GM12878 (cell line): ENCODE results near the gene PBRM1. TPM values are rescaled to one million over a fixed set of nuclear protein-coding genes. Genes with fewer than 3 reads are reported as not detected.

Source experiments
- ATAC-seq: fragments of 200-7000 bp; cut with Tn5 transposase; 3 replicates; pipeline ENCODE4 v1.9.1; 2020; ENCODE audit warnings: mild to moderate bottlenecking, moderate library complexity
- BruUV-seq: library from RNA; stranded (reverse); fragments of 400-500 nt; replicated peaks from 2 replicates; lab custom pipeline; 2021; lab: Mats Ljungman, UMichigan
- CTCF ChIA-PET: fragments of 300-600 bp; sonication (Branson Sonifier 250); formaldehyde crosslinking; extraction: SDS; loops from one replicate; lab custom pipeline; 2021; ENCODE audit warnings: inconsistent platforms; lab: Yijun Ruan, JAX
- POLR2A ChIA-PET: fragments of 350-600 bp; formaldehyde crosslinking; extraction: SDS; loops from one replicate; lab custom pipeline; 2021; ENCODE audit warnings: inconsistent platforms; lab: Charles Lee
- RAD21 ChIA-PET: fragments of 300-600 bp; sonication (Branson Sonifier 250); formaldehyde crosslinking; loops from one replicate; lab custom pipeline; 2023; ENCODE audit warnings: antibody characterized with exemption; ENCODE audit not compliant: unreplicated experiment; lab: Charles Lee
- SMC1A ChIA-PET: fragments of 300-600 bp; sonication (Branson Sonifier 250); formaldehyde crosslinking; loops from one replicate; lab custom pipeline; 2023; ENCODE audit not compliant: unreplicated experiment, uncharacterized antibody; lab: Charles Lee
- DNase-seq: peaks from one replicate; pipeline ENCODE4 v3.0.0-alpha.2; 2011; ENCODE audit warnings: low read depth, low spot score
- FAIRE-seq: peaks from 3 replicates; lab custom pipeline; 2011; peaks lifted over from hg19 to GRCh38; lab: Jason Lieb, UNC
- H2AFZ ChIP-seq: 2 replicates; pipeline ENCODE4 v1.6.0; 2011; ENCODE audit warnings: low read depth, low read length, control low read depth; ENCODE audit not compliant: control insufficient read depth
- H3K27ac ChIP-seq: 2 replicates; pipeline ENCODE4 v1.5.1; 2011; ENCODE audit warnings: control low read depth; ENCODE audit not compliant: control insufficient read depth, insufficient read depth
- H3K27me3 ChIP-seq, 2 experiments: replicated peaks in 1 of 2; 2 replicates each; pipeline versions ENCODE4 v1.6.0 to v1.6.1; 2011; ENCODE audit warnings: low read length in 1 of 2; ENCODE audit not compliant: control insufficient read depth in 2 of 2, insufficient read depth in 2 of 2
- H3K36me3 ChIP-seq, 2 experiments: 2 replicates each; pipeline ENCODE4 v1.5.1; 2011; ENCODE audit warnings: low read length in 1 of 2; ENCODE audit not compliant: control insufficient read depth in 2 of 2, insufficient read depth in 2 of 2
- H3K4me1 ChIP-seq: 2 replicates; pipeline ENCODE4 v1.6.1; 2011; ENCODE audit warnings: mild to moderate bottlenecking, low read length, moderate library complexity, mixed read lengths; ENCODE audit not compliant: control insufficient read depth, insufficient read depth
- H3K4me2 ChIP-seq: 2 replicates; pipeline ENCODE4 v1.6.0; 2011; ENCODE audit warnings: control low read depth; ENCODE audit not compliant: control insufficient read depth, insufficient read depth
- H3K4me3 ChIP-seq: fragments of 200-600 bp; sonication (generic); 2 replicates; pipeline ENCODE4 v1.5.1; 2016
- H3K79me2 ChIP-seq: 2 replicates; pipeline ENCODE4 v1.6.0; 2011; ENCODE audit warnings: low read length; ENCODE audit not compliant: control insufficient read depth, insufficient read depth
- H3K9ac ChIP-seq: 2 replicates; pipeline ENCODE4 v1.8.0; 2011; ENCODE audit warnings: low read length, control low read depth, mixed read lengths; ENCODE audit not compliant: control insufficient read depth, insufficient read depth
- H3K9me3 ChIP-seq: replicated peaks from 3 replicates; pipeline ENCODE4 v1.5.1; 2011; ENCODE audit warnings: mild to moderate bottlenecking, low read length; ENCODE audit not compliant: control insufficient read depth, insufficient read depth
- H4K20me1 ChIP-seq: 2 replicates; pipeline ENCODE4 v1.6.0; 2011; ENCODE audit not compliant: control insufficient read depth, insufficient read depth
- FOXM1 ChIP-seq: IDR thresholded peaks from 2 replicates; pipeline ENCODE4 v1.6.1; 2012; ENCODE audit warnings: low read depth, mild to moderate bottlenecking, inconsistent platforms, low read length, moderate library complexity
- HCFC1 ChIP-seq: fragments of 150-350 bp; IDR thresholded peaks from 2 replicates; pipeline ENCODE4 v1.6.1; 2014; ENCODE audit warnings: low read length
- NFIC ChIP-seq: IDR thresholded peaks from 2 replicates; pipeline ENCODE4 v1.6.1; 2012; ENCODE audit warnings: low read depth, mild to moderate bottlenecking, inconsistent platforms, low read length, moderate library complexity
- NR2C1 ChIP-seq: fragments of 450-650 bp; IDR thresholded peaks from 2 replicates; pipeline ENCODE4 v1.6.1; 2017; ENCODE audit warnings: antibody characterized with exemption, mild to moderate bottlenecking, moderate library complexity
- PAX8 ChIP-seq: fragments of 450-650 bp; IDR thresholded peaks from 2 replicates; pipeline ENCODE4 v1.6.1; 2017; ENCODE audit warnings: mild to moderate bottlenecking, moderate library complexity
- SMAD5 ChIP-seq: IDR thresholded peaks from 2 replicates; pipeline ENCODE4 v1.6.1; 2016; ENCODE audit warnings: antibody characterized with exemption, low read depth
- SP1 ChIP-seq: IDR thresholded peaks from one replicate; pipeline ENCODE4 v1.6.1; 2011; ENCODE audit warnings: low read depth, low read length
- YY1 ChIP-seq: IDR thresholded peaks from 2 replicates; pipeline ENCODE4 v1.6.1; 2011; ENCODE audit warnings: low read depth, mild to moderate bottlenecking, low read length
- WGBS: methylation state at CpG from one replicate; pipeline ENCODE4 v1.1.6; 2016; ENCODE audit warnings: low lambda C conversion rate; ENCODE audit not compliant: insufficient replicate concordance, insufficient coverage; ENCODE audit errors: missing lambda C conversion rate; 5-methylcytosine and 5-hydroxymethylcytosine counted together
- in situ Hi-C: fragments of 300-500 bp; cut with MboI; formaldehyde crosslinking; loops from 9 replicates; pipeline ENCODE4 v1.14.3; 2018; ENCODE audit warnings: mixed read lengths
- intact Hi-C: fragments of 100-400 bp; cut with micrococcal nuclease; formaldehyde crosslinking; loops from one replicate; pipeline ENCODE4 v1.14.2; 2022; ENCODE audit not compliant: unreplicated experiment
- polyA plus RNA-seq, 11 experiments: library from polyadenylated mRNA; depleted of rRNA in 4 of 11; unstranded in 6 of 11; stranded (reverse) in 5 of 11; fragments of >200 nt; fragmentation: Nextera tagmentation in 4 of 11; fragmentation: Illumina TruSeq in 1 of 11; extraction: Ambion mirVana in 4 of 11; extraction: Trizol in 1 of 11; gene quantifications; 1 replicate in 1 of 11; 2 replicates in 10 of 11; pipeline versions ENCODE4 v1.2.1 to v1.2.3, GENCODE V29; 2011 to 2016; ENCODE audit warnings: inconsistent platforms in 2 of 11, missing spikeins in 2 of 11, low read depth in 1 of 11
- total RNA-seq, 4 experiments: library from RNA; depleted of rRNA in 3 of 4; stranded (reverse); fragments of >200 nt in 3 of 4; fragmentation: Illumina TruSeq in 1 of 4; extraction: Trizol in 1 of 4; gene quantifications; 2 replicates each; pipeline versions ENCODE4 v1.2.1 to v1.2.3, GENCODE V29; 2013 to 2021
- TF ChIP-seq, protein P1 (sequence below): fragments of 450-650 bp; IDR thresholded peaks from 2 replicates; pipeline ENCODE4 v1.6.1; 2014; ENCODE audit warnings: mild to moderate bottlenecking
- TF ChIP-seq, protein P2 (sequence below): IDR thresholded peaks from 2 replicates; pipeline ENCODE4 v1.6.1; 2011; ENCODE audit warnings: borderline replicate concordance, low read depth, mild to moderate bottlenecking, moderate library complexity, low read length; ENCODE audit not compliant: insufficient read depth, poor library complexity, severe bottlenecking

The PBRM1 gene
- total and polyA plus RNA-seq, 10 of the 15 experiments (the other 5 are each of a cell fraction or from before 2014, with no cell fraction given): 8.9 to 88.9 (median 39.3) TPM

DNA sequence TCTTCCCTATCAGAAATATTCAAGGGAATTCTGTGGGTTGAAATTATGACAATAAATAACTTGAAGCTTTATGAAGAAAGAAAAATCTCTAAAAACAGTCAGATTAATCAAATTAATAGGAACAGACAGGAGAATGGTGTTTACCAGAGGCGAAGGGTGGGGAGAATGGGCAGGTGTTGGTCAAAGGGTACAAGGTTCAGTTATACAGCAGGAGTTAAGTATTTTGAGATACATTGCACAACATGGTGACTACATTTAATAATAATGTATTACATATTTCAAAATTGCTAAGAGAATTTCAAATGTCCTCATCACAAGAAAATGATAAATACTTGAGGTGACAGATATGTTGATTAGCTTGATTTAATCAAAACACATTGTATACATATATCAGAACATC, 38.8 kb upstream of the PBRM1 start:
- RAD21 ChIA-PET: no interaction called here
- CTCF ChIA-PET: no interaction called here
- Histone ChIP-seq H3K36me3 (no peaks in the 10 kb centered on the region), H3K4me1 (peaks cover 27% of the 10 kb centered on the region), H3K4me3 (no peak overlapping the region), H3K27me3 (no peaks in the 10 kb centered on the region), H3K27ac (no peak overlapping the region), H3K4me2 (no peak overlapping the region), H4K20me1 (no peaks in the 10 kb centered on the region), H3K9me3 (peaks cover 3% of the 10 kb centered on the region; the same call in 2 of the 3 replicates), H3K9ac (no peak overlapping the region), H2AFZ (no peak overlapping the region), H3K79me2 (no peaks in the 10 kb centered on the region)
- DNase-seq (no peak), FAIRE-seq (no peak), ATAC-seq (no peak)
- SMC1A ChIA-PET: interaction anchor here (1.0 to 1.1 kb wide), 2 partner anchors 13 to 28 kb away, joined by 3 read pairs; no protein-coding TSS in a partner anchor
- POLR2A ChIA-PET: interaction anchor here (0.5 to 1.0 kb wide), 2 partner anchors 12 to 157 kb away, joined by 3 read pairs; no protein-coding TSS in a partner anchor
- 100% methylated on average over 1 of the region's 1 CpG for WGBS
- intact Hi-C loops: no loop called here
- in situ Hi-C loops: no loop called here
- TF ChIP-seq SP1 (no peak), NFIC (no peak), PAX8 (no peak), SMAD5 (no peak), YY1 (no peak), HCFC1 (no peak), NR2C1 (no peak), FOXM1 (no peak)
- TF ChIP-seq, protein P1, sequence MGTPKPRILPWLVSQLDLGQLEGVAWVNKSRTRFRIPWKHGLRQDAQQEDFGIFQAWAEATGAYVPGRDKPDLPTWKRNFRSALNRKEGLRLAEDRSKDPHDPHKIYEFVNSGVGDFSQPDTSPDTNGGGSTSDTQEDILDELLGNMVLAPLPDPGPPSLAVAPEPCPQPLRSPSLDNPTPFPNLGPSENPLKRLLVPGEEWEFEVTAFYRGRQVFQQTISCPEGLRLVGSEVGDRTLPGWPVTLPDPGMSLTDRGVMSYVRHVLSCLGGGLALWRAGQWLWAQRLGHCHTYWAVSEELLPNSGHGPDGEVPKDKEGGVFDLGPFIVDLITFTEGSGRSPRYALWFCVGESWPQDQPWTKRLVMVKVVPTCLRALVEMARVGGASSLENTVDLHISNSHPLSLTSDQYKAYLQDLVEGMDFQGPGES: no peak
- TF ChIP-seq, protein P2, sequence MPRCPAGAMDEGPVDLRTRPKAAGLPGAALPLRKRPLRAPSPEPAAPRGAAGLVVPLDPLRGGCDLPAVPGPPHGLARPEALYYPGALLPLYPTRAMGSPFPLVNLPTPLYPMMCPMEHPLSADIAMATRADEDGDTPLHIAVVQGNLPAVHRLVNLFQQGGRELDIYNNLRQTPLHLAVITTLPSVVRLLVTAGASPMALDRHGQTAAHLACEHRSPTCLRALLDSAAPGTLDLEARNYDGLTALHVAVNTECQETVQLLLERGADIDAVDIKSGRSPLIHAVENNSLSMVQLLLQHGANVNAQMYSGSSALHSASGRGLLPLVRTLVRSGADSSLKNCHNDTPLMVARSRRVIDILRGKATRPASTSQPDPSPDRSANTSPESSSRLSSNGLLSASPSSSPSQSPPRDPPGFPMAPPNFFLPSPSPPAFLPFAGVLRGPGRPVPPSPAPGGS: no peak
- no TSS peak for BruUV-seq
